ENCODE data around the gene COG5. TPM values are rescaled to one million over a fixed set of nuclear protein-coding genes. Genes with fewer than 3 reads are reported as not detected.
A peak's percentile ranks its signal among the peaks of the same experiment; 100 is the strongest.
"Not testable (repeated sequence)": the region's sequence is repeated elsewhere in the genome, so short reads cannot be mapped to it uniquely, and the experiment has no call there.

COG5 gene
- total RNA-seq, 1 experiment from 2014 or later, result 25.2 TPM

DNA sequence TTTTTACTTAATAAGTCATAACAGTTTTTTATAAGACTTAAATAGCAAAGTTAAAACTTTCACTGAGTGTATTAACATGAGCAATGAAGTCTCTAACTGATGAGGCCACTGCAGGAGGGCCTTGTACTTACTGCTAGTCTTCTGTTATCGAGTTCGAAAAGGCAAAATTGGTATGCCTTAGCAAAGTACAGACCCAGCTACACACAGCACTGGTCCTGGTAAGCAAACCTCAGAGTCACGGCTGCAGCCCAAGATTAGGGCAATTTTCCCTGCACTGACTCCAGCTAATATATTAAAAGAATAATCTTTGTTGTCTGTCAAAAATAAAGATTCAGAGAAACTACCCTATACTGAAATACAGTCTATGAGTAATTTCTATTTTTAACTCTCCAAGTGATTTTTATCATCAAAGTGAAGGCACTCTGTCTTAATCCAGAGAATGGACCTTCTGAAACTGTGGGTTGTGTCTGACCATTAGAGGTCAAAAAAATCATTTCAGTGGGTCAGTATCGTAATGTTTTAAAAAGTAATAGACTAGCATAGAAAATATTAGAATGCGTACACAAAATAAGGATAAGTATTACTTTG, 309.2 kb downstream of the COG5 start:
- H3K27ac ChIP-seq, result no peak overlapping the region
- no peaks in the 10 kb centered on the region for H3K9me3 ChIP-seq (replicated peaks)
- no peak overlapping the region for H3K4me3 ChIP-seq
- H3K27me3 ChIP-seq (replicated peaks), result no peaks in the 10 kb centered on the region
- no peak for DNase-seq (ENCODE audit: low read depth in 1 of 2, low spot score in 2 of 2)
- H3K36me3 ChIP-seq, result no peaks in the 10 kb centered on the region
- no peaks in the 10 kb centered on the region for H3K4me1 ChIP-seq (replicated peaks)

DNA sequence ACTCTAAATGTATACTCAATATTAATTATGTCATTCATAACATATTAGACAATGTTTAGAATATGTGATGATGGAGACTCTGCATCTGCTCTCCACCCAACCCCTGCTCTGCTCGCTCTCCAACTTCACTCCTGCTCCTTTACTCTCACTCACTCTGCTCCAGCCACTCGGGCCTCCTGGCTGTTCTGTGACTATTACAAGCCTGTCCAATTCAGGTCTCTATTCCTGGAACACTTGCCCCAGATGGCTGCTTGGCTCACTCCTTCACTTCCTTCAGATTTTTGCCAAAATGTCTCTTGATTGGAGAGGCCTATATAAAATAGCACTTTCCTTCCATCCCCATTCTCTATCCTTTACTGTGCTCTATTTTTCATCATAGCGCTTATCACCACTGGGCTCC, 310.1 kb downstream of the COG5 start:
- H3K9me3 ChIP-seq (replicated peaks), result no peaks in the 10 kb centered on the region
- DNase-seq (ENCODE audit: low read depth in 1 of 2, low spot score in 2 of 2), result no peak
- H3K4me1 ChIP-seq (replicated peaks), result no peaks in the 10 kb centered on the region
- H3K27me3 ChIP-seq (replicated peaks), result no peaks in the 10 kb centered on the region
- no peaks in the 10 kb centered on the region for H3K36me3 ChIP-seq
- no peak overlapping the region for H3K4me3 ChIP-seq
- no peak overlapping the region for H3K27ac ChIP-seq

- Histone ChIP-seq H3K27me3 (replicated peaks) (no peaks in the 10 kb centered on the region), H3K27ac (no peak overlapping the region), H3K4me1 (replicated peaks) (no peaks in the 10 kb centered on the region), H3K36me3 (no peaks in the 10 kb centered on the region), H3K9me3 (replicated peaks) (no peaks in the 10 kb centered on the region), H3K4me3 (no peak overlapping the region)
- DNase-seq (ENCODE audit: low read depth in 1 of 2, low spot score in 2 of 2), result no peak
These were observed 311.8 kb downstream of the COG5 start for GRCh38 chr7:107251963-107252362.

DNA sequence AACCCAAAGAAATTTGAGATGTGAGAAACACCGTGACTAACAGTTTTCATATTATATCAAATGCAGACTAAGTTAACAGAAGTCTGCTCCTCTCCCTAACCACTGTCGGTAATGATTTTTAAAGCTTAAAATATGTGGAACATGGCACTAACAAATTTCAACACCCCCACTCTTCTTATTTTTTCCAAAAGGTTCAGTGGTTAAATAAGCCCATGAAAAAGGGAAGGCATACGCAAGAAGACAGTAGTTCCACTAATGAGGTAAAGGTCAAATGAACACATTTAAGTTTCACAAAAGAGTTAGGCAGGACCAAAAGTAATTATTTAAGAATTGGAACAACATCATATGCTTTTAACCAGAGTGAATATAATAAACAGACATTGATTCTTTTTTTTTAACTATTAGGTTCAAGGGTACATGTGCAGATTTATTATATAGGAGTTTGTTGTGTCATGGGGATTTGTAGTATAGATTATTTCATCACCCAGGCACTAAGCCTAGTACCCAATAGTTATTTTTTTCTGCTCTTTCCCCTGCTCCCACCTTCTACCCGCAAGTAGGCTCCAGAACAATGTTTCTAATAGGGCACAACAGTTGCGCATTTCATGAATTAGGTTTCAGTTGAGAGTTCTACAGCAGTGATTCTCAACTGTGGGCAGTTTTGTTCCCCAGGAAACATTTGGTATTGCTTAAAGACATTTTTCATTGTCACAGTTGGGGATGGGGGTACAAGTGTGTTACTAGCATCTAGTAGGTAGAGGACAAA, 315.0 kb downstream of the COG5 start:
- no peak for DNase-seq (ENCODE audit: low read depth in 1 of 2, low spot score in 2 of 2)
- H3K27ac ChIP-seq, result no peak overlapping the region
- H3K4me3 ChIP-seq, result no peak overlapping the region
- no peaks in the 10 kb centered on the region for H3K4me1 ChIP-seq (replicated peaks)
- H3K27me3 ChIP-seq (replicated peaks), result no peaks in the 10 kb centered on the region
- H3K9me3 ChIP-seq (replicated peaks), result no peaks in the 10 kb centered on the region
- H3K36me3 ChIP-seq, result no peaks in the 10 kb centered on the region

- H3K9me3 ChIP-seq (replicated peaks); H3K27ac ChIP-seq; H3K4me3 ChIP-seq; H3K4me1 ChIP-seq (replicated peaks); DNase-seq (ENCODE audit: low read depth in 1 of 2, low spot score in 2 of 2); H3K36me3 ChIP-seq; H3K27me3 ChIP-seq (replicated peaks): not testable (repeated sequence)
These were observed 316.9 kb downstream of the COG5 start for GRCh38 chr7:107246836-107247235.

DNA sequence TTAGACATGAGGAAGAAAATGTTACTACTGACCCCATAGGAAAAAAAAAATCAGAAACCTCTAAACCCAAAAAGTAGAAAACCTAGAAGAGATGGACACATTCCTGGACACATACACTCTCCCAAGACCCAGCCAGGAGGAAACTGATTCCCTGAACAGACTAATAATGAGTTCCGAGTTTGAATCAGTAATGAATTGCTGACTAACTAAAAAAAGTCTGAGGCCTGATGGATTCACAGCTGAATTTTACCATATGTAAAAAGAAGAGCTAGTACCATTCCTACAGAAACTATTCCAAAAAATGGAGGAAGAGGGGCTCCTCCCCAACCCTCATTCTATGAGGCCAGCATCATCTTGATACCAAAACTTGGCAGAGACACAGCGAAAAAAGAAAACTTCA, 319.1 kb downstream of the COG5 start:
- Histone ChIP-seq H3K27me3 (replicated peaks) (no peaks in the 10 kb centered on the region), H3K4me3 (no peak overlapping the region), H3K36me3 (no peaks in the 10 kb centered on the region), H3K27ac (no peak overlapping the region), H3K9me3 (replicated peaks) (no peaks in the 10 kb centered on the region), H3K4me1 (replicated peaks) (no peaks in the 10 kb centered on the region)
- DNase-seq (ENCODE audit: low read depth in 1 of 2, low spot score in 2 of 2), result no peak

GRCh38 chr7:107242267-107242666, 321.5 kb downstream of the COG5 start:
- Histone ChIP-seq H3K27me3 (replicated peaks) (no peaks in the 10 kb centered on the region), H3K27ac (no peak overlapping the region), H3K36me3 (no peaks in the 10 kb centered on the region), H3K9me3 (replicated peaks) (no peaks in the 10 kb centered on the region), H3K4me3 (no peak overlapping the region), H3K4me1 (replicated peaks) (no peaks in the 10 kb centered on the region)
- DNase-seq (ENCODE audit: low read depth in 1 of 2, low spot score in 2 of 2), result no peak

- Histone ChIP-seq H3K27me3 (replicated peaks) (no peaks in the 10 kb centered on the region), H3K4me3 (no peak overlapping the region), H3K27ac (no peak overlapping the region), H3K9me3 (replicated peaks) (no peaks in the 10 kb centered on the region), H3K4me1 (replicated peaks) (peaks cover 6% of the 10 kb centered on the region), H3K36me3 (no peaks in the 10 kb centered on the region)
- DNase-seq (ENCODE audit: low read depth in 1 of 2, low spot score in 2 of 2), result no peak
These were observed 326.3 kb downstream of the COG5 start for GRCh38 chr7:107237451-107237850.

DNA sequence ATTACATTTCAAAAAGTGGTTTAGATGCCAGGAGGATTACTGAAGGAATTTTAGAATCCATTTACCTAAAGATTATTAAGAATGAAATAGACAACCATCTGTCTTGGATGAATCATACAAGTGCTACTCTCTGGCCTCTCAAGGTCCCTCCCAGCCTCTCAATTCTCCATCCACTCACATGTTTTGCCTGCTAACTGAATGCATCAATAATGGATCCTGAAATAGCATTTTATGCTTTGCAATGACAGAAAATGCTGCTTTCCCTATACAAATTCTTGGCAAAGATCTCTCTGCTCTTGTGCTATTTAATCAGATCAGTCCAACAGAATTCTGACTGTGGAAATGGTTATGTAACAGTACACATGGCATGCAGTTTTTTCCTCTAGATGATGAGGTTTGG, 326.9 kb downstream of the COG5 start:
- Histone ChIP-seq H3K27ac (no peak overlapping the region), H3K4me1 (replicated peaks) (peaks cover 6% of the 10 kb centered on the region), H3K4me3 (no peak overlapping the region), H3K27me3 (replicated peaks) (no peaks in the 10 kb centered on the region), H3K36me3 (no peaks in the 10 kb centered on the region), H3K9me3 (replicated peaks) (no peaks in the 10 kb centered on the region)
- DNase-seq (ENCODE audit: low read depth in 1 of 2, low spot score in 2 of 2), result no peak

GRCh38 chr7:107234436-107234835, 329.3 kb downstream of the COG5 start:
- no peak for DNase-seq (ENCODE audit: low read depth in 1 of 2, low spot score in 2 of 2)
- peaks cover 6% of the 10 kb centered on the region for H3K4me1 ChIP-seq (replicated peaks)
- no peaks in the 10 kb centered on the region for H3K27me3 ChIP-seq (replicated peaks)
- no peak overlapping the region for H3K27ac ChIP-seq
- no peak overlapping the region for H3K4me3 ChIP-seq
- no peaks in the 10 kb centered on the region for H3K36me3 ChIP-seq
- H3K9me3 ChIP-seq (replicated peaks), result no peaks in the 10 kb centered on the region

DNA sequence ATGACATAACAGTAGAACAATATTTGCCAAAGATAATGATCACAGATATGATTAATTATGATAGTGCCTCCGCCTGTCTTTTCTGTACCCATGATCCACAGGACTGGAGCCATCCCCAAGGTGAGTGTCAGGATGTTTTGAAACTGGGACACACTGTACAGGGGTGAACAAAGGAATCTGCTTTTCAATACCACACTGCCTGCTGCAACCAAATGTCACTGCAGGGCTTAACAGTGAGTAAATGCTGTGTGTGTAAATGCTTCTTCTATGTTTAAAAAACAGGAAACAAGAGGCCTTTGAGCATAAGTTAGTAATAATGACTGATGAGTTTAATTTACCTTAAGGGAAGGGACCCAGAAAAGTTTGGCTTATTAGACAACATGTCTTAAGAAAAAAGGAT, 329.7 kb downstream of the COG5 start:
- no peak for DNase-seq (ENCODE audit: low read depth in 1 of 2, low spot score in 2 of 2)
- Histone ChIP-seq H3K27me3 (replicated peaks) (no peaks in the 10 kb centered on the region), H3K36me3 (no peaks in the 10 kb centered on the region)

GRCh38 chr7:107233174-107233573, 330.5 kb downstream of the COG5 start:
- H3K9me3 ChIP-seq (replicated peaks), result no peaks in the 10 kb centered on the region
- no peak overlapping the region for H3K4me3 ChIP-seq
- H3K27ac ChIP-seq, result no peak overlapping the region
- H3K4me1 ChIP-seq (replicated peaks), result peaks cover 6% of the 10 kb centered on the region
- no peaks in the 10 kb centered on the region for H3K36me3 ChIP-seq
- no peak for DNase-seq (ENCODE audit: low read depth in 1 of 2, low spot score in 2 of 2)
- H3K27me3 ChIP-seq (replicated peaks), result no peaks in the 10 kb centered on the region

More for the DNA sequence above, 329.7 kb downstream of the COG5 start:
- H3K9me3 ChIP-seq (replicated peaks), result no peaks in the 10 kb centered on the region
- H3K4me3 ChIP-seq, result no peak overlapping the region
- peaks cover 6% of the 10 kb centered on the region for H3K4me1 ChIP-seq (replicated peaks)
- no peak overlapping the region for H3K27ac ChIP-seq

DNA sequence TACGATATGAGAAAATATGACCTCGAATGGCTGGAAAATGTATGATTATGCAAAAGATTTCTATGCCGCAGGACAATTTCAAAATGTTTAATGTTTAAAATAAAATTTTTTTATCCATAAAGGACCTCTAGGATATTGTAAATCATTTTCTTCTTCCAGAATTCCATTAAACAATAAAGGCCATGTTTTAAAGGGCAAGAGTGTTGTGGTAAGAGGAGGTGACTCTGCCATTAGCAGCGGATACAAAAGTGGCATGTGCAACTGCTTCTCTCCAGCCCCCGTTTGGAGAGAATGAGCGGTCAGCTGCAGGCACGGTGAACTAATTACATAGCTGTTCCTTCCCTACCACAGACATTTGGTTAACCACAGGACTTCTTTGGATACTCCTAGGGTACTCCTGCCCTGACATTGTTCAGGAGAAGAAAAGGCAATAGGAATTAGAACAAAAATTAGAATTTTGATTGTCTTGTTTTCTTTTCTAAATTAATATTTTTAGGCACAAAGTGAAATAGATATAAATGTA, 331.1 kb downstream of the COG5 start:
- no peaks in the 10 kb centered on the region for H3K36me3 ChIP-seq
- H3K27me3 ChIP-seq (replicated peaks), result no peaks in the 10 kb centered on the region
- H3K4me1 ChIP-seq (replicated peaks), result peaks cover 6% of the 10 kb centered on the region
- no peaks in the 10 kb centered on the region for H3K9me3 ChIP-seq (replicated peaks)
- peak in 1 of 2 experiments; percentile 45 for DNase-seq (ENCODE audit: low read depth in 1 of 2, low spot score in 2 of 2)
- no peak overlapping the region for H3K27ac ChIP-seq
- H3K4me3 ChIP-seq, result no peak overlapping the region

- DNase-seq (ENCODE audit: low read depth in 1 of 2, low spot score in 2 of 2), result no peak
- Histone ChIP-seq H3K27ac (no peak overlapping the region), H3K27me3 (replicated peaks) (no peaks in the 10 kb centered on the region), H3K4me1 (replicated peaks) (peaks cover 6% of the 10 kb centered on the region), H3K36me3 (no peaks in the 10 kb centered on the region), H3K9me3 (replicated peaks) (no peaks in the 10 kb centered on the region), H3K4me3 (no peak overlapping the region)
These were observed 333.4 kb downstream of the COG5 start for GRCh38 chr7:107230334-107230733.

Data from SJSA1 (cell line).